ENCODE results near the gene SLK.
A peak's percentile ranks its signal among the peaks of the same experiment; 100 is the strongest.

SLK gene

GRCh38 chr10:104054430-104054829 lies 87.5 kb downstream of the SLK start:
- DNase-seq (ENCODE audit: low spot score): no peak

DNA sequence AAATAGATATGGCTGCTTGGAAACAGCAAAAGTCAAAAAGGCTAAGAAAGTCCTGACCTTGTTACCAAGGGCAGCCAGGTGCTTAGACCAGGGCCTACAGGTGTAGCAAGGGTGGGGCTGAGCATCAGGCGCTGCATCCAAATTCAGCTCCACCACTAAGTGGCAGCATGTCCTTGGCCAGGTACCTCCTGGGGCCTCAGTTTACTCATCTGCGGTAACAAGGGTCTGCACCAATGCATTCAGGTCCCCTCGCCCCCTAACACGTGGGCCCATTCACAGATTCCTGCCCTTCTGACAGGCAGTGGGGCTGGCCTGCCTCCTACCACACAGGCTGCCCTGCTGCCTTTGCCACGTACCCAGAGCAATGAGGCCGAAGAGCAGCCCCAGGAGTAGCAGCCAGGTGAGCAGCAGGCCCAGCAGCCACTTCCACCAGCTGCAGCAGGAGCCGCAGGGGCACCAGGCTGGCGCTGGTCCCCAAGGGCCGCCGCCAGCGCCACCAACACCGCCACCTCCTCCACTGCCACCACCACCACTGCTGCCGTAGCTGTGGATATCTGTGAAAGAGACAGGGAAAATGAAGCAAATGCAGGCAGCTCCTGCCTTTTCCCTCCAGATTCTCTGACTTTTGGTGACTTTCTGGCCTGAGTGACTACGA lies 89.8 kb downstream of the SLK start:
- DNase-seq (ENCODE audit: low spot score): no peak

DNA sequence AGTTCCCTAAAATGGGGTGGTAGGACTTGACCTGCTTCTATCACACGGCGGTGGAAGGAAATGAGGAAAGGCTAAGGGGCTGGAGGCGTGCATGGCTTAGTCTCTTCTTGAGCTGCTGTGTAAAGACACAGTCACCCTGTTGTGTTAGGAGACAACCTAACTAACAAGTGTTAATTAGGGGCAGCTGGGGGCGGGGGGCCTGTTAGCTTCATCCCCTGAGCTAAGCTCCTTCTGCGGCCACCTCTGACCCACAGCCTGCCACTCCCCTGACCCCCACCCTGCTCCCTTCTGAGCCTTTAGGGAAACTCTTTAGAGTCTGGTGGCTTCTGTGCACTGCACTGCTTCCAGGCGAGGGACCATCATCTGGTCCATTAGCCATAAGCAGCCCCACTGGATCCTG lies 90.8 kb downstream of the SLK start:
- DNase-seq (ENCODE audit: low spot score): no peak

- no peak for DNase-seq (ENCODE audit: low spot score)
Observed at GRCh38 chr10:104059364-104059763, 92.4 kb downstream of the SLK start.

DNA sequence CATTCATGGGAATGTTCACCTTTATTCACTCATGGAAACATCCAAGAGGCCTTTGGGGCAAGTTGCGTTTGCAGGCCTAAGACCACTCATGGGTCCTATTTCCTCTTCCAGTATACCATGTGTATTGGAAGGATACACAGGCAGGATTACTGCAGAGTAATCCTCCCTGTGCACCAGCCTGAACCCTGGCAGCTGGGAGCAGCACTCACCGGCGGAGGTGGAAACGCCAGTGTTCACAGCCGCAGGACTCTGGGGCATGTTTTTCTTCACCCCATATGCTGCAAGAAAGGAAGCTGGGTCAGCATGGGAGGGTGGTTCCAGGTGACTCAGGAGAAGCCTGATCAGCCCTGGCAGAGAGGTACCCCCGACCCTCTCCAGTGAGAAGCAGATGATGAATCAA lies 94.3 kb downstream of the SLK start:
- DNase-seq (ENCODE audit: low spot score): peak; percentile 51

DNA sequence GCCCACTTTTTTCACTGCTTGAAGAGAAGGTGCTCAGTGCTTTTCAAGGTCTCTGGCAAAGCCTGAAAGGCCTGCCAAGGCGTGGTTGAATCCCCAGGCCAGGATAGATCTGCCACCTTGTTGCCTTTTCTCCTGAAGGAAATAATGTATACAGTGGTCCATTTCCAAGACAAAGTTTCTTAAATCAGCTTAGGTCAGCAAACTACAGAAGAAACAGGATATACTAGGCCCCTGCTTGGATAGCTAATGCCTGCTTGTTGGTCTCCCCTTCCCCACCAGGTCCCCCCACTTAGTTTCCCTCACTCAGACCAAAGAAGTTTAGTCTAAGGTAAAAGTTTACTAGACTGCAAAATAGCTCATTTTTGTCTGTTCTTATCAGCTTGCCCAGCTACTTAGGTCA lies 98.8 kb downstream of the SLK start:
- no peak for DNase-seq (ENCODE audit: low spot score)

GRCh38 chr10:104066945-104067344 lies 100.0 kb downstream of the SLK start:
- DNase-seq (ENCODE audit: low spot score): no peak

DNA sequence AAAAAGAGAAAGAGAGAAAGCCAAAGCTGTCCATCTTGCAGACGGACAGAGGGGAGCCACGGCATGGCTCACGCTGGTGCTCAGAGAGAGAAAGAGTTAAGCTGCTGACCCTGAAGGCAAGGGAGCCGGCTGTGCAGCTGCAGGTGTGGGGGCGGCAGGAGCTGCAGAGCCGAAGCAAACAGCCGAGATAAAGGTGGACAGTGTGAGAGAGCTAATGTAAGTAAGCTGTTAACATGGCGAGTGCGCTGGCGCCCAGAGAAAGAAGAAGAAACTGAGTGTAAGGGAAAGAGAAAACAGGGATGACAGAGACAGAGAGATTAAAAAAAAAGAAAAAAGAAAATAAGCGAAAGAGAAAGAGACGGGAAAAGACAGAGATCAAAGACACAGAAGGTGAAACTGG lies 100.6 kb downstream of the SLK start:
- DNase-seq (ENCODE audit: low spot score): no peak

- no peak for DNase-seq (ENCODE audit: low spot score)
Observed at GRCh38 chr10:104069613-104070012, 102.7 kb downstream of the SLK start.

DNA sequence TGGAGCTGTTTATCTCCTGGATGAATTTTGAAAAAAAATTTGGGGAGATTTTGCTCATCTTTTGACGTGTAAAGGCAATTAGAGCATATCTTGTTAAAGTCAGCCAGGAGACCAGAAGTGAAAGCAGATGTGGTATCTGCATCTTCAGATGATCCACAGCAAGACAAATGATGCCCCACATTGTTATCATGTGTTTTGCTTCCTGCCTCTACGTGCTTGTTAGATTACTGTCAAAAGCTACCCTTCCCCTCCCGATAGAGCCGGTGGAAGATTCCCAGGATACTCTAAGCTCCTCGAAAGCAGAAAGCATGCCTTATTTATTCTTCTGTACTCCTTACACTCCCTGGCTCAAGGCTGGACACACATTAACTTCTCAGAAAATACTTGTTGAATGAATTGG lies 105.8 kb downstream of the SLK start:
- DNase-seq (ENCODE audit: low spot score): no peak

DNA sequence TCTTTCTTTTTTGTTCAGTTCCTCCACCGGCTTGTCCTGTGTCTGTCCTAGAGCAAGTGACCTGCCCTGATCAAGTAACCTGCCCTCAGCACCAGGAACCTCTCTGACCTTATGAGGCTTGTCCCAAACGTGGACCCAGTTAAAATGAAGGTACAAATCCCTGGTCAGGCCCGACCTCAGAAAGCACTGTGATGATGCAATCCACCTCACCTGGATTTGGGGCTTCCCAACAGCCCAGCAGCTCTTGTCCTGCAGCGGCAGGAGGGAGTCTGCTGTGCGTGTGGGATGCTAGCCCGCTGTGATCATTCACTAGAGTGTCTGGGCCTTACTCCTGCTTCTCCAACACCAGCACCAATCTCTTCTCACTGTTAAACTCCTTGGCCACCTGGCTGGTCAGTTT lies 107.6 kb downstream of the SLK start:
- no peak for DNase-seq (ENCODE audit: low spot score)

- no peak for DNase-seq (ENCODE audit: low spot score)
Observed at GRCh38 chr10:104076743-104077160, 109.8 kb downstream of the SLK start.

GRCh38 chr10:104077247-104077646 lies 110.3 kb downstream of the SLK start:
- no peak for DNase-seq (ENCODE audit: low spot score)

- DNase-seq (ENCODE audit: low spot score): no peak
Observed at GRCh38 chr10:104077663-104078151, 110.8 kb downstream of the SLK start.
